BLaER1 treated with 17β-estradiol and CSF1 and Interleukin-3, amounts not matched to agents 10 nM and 100 nM (cell line): ENCODE data around the gene MAP3K15.

Source experiments
- H3K27ac ChIP-seq, 11 experiments: shearing (Covaris generic); formaldehyde crosslinking; 2 replicates each; pipeline ENCODE4 v1.8.1; 2022
- H3K27me3 ChIP-seq, 11 experiments: shearing (Covaris generic); formaldehyde crosslinking; 2 replicates each; pipeline ENCODE4 v1.8.1; 2022
- H3K36me3 ChIP-seq, 11 experiments: shearing (Covaris generic); formaldehyde crosslinking; 2 replicates each; pipeline ENCODE4 v1.8.1; 2022
- H3K4me1 ChIP-seq, 10 experiments: shearing (Covaris generic); formaldehyde crosslinking; 2 replicates each; pipeline ENCODE4 v1.8.1; 2022
- H3K4me2 ChIP-seq, 11 experiments: shearing (Covaris generic); formaldehyde crosslinking; 2 replicates each; pipeline ENCODE4 v1.8.1; 2022
- H3K4me3 ChIP-seq, 10 experiments: shearing (Covaris generic); formaldehyde crosslinking; 2 replicates each; pipeline ENCODE4 v1.8.1; 2022
- H3K9ac ChIP-seq, 11 experiments: shearing (Covaris generic); formaldehyde crosslinking; 2 replicates each; pipeline ENCODE4 v1.8.1; 2022
- H3K9me3 ChIP-seq, 11 experiments: shearing (Covaris generic); formaldehyde crosslinking; replicated peaks in 1 of 11; 2 replicates each; pipeline ENCODE4 v1.8.1; 2022
- H4K20me1 ChIP-seq, 11 experiments: shearing (Covaris generic); formaldehyde crosslinking; 2 replicates each; pipeline ENCODE4 v1.8.1; 2022
- Cebpa-rat ChIP-seq, 11 experiments: shearing (Covaris generic); IDR thresholded peaks; 2 replicates each; pipeline ENCODE4 v1.8.1; 2022

Gene MAP3K15

GRCh38 chrX:19403696-19404095, 111.6 kb downstream of the MAP3K15 start:
- no peak for TF ChIP-seq Cebpa-rat (IDR thresholded peaks at IDR 0.05)
- Histone ChIP-seq H3K9ac (no peak overlapping the region), H4K20me1 (no peaks in the 10 kb centered on the region), H3K27ac (no peak overlapping the region), H3K27me3 (no peaks in the 10 kb centered on the region), H3K36me3 (no peaks in the 10 kb centered on the region), H3K4me3 (no peak overlapping the region), H3K4me1 (no peaks in the 10 kb centered on the region), H3K4me2 (no peak overlapping the region), H3K9me3 (0 out of 22 replicates have a peak, but pooled peaks cover 0 to 3% (median 0%) of the 10 kb centered on the region in 11 experiments)

GRCh38 chrX:19392703-19393102, 122.6 kb downstream of the MAP3K15 start:
- no peak overlapping the region for H3K4me2 ChIP-seq
- no peaks in the 10 kb centered on the region for H3K27me3 ChIP-seq
- H3K4me3 ChIP-seq = no peak overlapping the region
- H4K20me1 ChIP-seq = no peaks in the 10 kb centered on the region
- no peaks in the 10 kb centered on the region for H3K9me3 ChIP-seq
- H3K4me1 ChIP-seq = no peaks in the 10 kb centered on the region
- H3K9ac ChIP-seq = no peak overlapping the region
- no peak overlapping the region for H3K27ac ChIP-seq
- H3K36me3 ChIP-seq = no peaks in the 10 kb centered on the region
- TF ChIP-seq Cebpa-rat (IDR thresholded peaks at IDR 0.05) = no peak

GRCh38 chrX:19392078-19392477, 123.2 kb downstream of the MAP3K15 start:
- H3K9ac ChIP-seq = no peak overlapping the region
- H3K36me3 ChIP-seq = no peaks in the 10 kb centered on the region
- H3K4me3 ChIP-seq = no peak overlapping the region
- no peaks in the 10 kb centered on the region for H3K9me3 ChIP-seq
- no peak for TF ChIP-seq Cebpa-rat (IDR thresholded peaks at IDR 0.05)
- no peaks in the 10 kb centered on the region for H3K4me1 ChIP-seq
- no peak overlapping the region for H3K27ac ChIP-seq
- no peaks in the 10 kb centered on the region for H3K27me3 ChIP-seq
- H4K20me1 ChIP-seq = no peaks in the 10 kb centered on the region
- H3K4me2 ChIP-seq = no peak overlapping the region

- H3K4me3 ChIP-seq = no peak overlapping the region
- peaks cover 0 to 9% (median 0%) of the 10 kb centered on the region in 11 experiments; a peak in 3 of 22 replicates for H3K9me3 ChIP-seq
- H3K36me3 ChIP-seq = no peaks in the 10 kb centered on the region
- no peak overlapping the region for H3K9ac ChIP-seq
- no peaks in the 10 kb centered on the region for H3K27me3 ChIP-seq
- H3K27ac ChIP-seq = no peak overlapping the region
- no peak overlapping the region for H3K4me2 ChIP-seq
- no peaks in the 10 kb centered on the region for H3K4me1 ChIP-seq
- no peak for TF ChIP-seq Cebpa-rat (IDR thresholded peaks at IDR 0.05)
- no peaks in the 10 kb centered on the region for H4K20me1 ChIP-seq
Observed at GRCh38 chrX:19389227-19389845, 126.0 kb downstream of the MAP3K15 start.

GRCh38 chrX:19388741-19389140, 126.6 kb downstream of the MAP3K15 start:
- H3K4me3 ChIP-seq = no peak overlapping the region
- peaks cover 0 to 9% (median 0%) of the 10 kb centered on the region in 11 experiments; a peak in 3 of 22 replicates for H3K9me3 ChIP-seq
- H3K9ac ChIP-seq = no peak overlapping the region
- H3K4me1 ChIP-seq = no peaks in the 10 kb centered on the region
- no peaks in the 10 kb centered on the region for H4K20me1 ChIP-seq
- no peaks in the 10 kb centered on the region for H3K27me3 ChIP-seq
- H3K36me3 ChIP-seq = no peaks in the 10 kb centered on the region
- H3K4me2 ChIP-seq = no peak overlapping the region
- TF ChIP-seq Cebpa-rat (IDR thresholded peaks at IDR 0.05) = no peak
- no peak overlapping the region for H3K27ac ChIP-seq

- H3K4me3 ChIP-seq = no peak overlapping the region
- no peaks in the 10 kb centered on the region for H3K4me1 ChIP-seq
- no peaks in the 10 kb centered on the region for H3K36me3 ChIP-seq
- H4K20me1 ChIP-seq = no peaks in the 10 kb centered on the region
- H3K9me3 ChIP-seq = peaks cover 0 to 9% (median 0%) of the 10 kb centered on the region in 11 experiments; a peak in 3 of 22 replicates
- no peak overlapping the region for H3K4me2 ChIP-seq
- H3K9ac ChIP-seq = no peak overlapping the region
- no peak overlapping the region for H3K27ac ChIP-seq
- no peaks in the 10 kb centered on the region; a peak in 1 of 22 replicates for H3K27me3 ChIP-seq
- TF ChIP-seq Cebpa-rat (IDR thresholded peaks at IDR 0.05) = no peak
Observed at GRCh38 chrX:19388064-19388679, 127.1 kb downstream of the MAP3K15 start.

- Histone ChIP-seq H4K20me1 (no peaks in the 10 kb centered on the region), H3K4me3 (no peak overlapping the region), H3K9ac (no peak overlapping the region), H3K27ac (no peak overlapping the region), H3K4me2 (no peak overlapping the region), H3K27me3 (no peaks in the 10 kb centered on the region; a peak in 2 of 22 replicates), H3K36me3 (no peaks in the 10 kb centered on the region), H3K4me1 (no peaks in the 10 kb centered on the region), H3K9me3 (peaks cover 0 to 9% (median 0%) of the 10 kb centered on the region in 11 experiments; a peak in 3 of 22 replicates)
- TF ChIP-seq Cebpa-rat (IDR thresholded peaks at IDR 0.05) = no peak
Observed at GRCh38 chrX:19386679-19387078, 128.6 kb downstream of the MAP3K15 start.

GRCh38 chrX:19382555-19383145, 132.7 kb downstream of the MAP3K15 start:
- Histone ChIP-seq H3K9ac (no peak overlapping the region), H3K4me3 (no peak overlapping the region)

GRCh38 chrX:19381326-19381725, 134.0 kb downstream of the MAP3K15 start:
- Histone ChIP-seq H3K4me3 (no peak overlapping the region), H3K9me3 (peaks cover 0 to 20% (median 4%) of the 10 kb centered on the region in 11 experiments; a peak in 6 of 22 replicates), H3K9ac (no peak overlapping the region), H3K4me2 (no peak overlapping the region), H3K27ac (no peak overlapping the region), H3K4me1 (no peaks in the 10 kb centered on the region), H3K27me3 (no peaks in the 10 kb centered on the region; a peak in 2 of 22 replicates), H3K36me3 (no peaks in the 10 kb centered on the region), H4K20me1 (no peaks in the 10 kb centered on the region)
- no peak for TF ChIP-seq Cebpa-rat (IDR thresholded peaks at IDR 0.05)

More at GRCh38 chrX:19382555-19383145, 132.7 kb downstream of the MAP3K15 start:
- Histone ChIP-seq H3K27me3 (no peaks in the 10 kb centered on the region; a peak in 2 of 22 replicates), H4K20me1 (no peaks in the 10 kb centered on the region), H3K36me3 (no peaks in the 10 kb centered on the region), H3K27ac (no peak overlapping the region), H3K9me3 (peaks cover 0 to 20% (median 4%) of the 10 kb centered on the region in 11 experiments; a peak in 6 of 22 replicates), H3K4me2 (no peak overlapping the region), H3K4me1 (no peaks in the 10 kb centered on the region)
- no peak for TF ChIP-seq Cebpa-rat (IDR thresholded peaks at IDR 0.05)
